ENCODE data around the gene CDK6.

DNA sequence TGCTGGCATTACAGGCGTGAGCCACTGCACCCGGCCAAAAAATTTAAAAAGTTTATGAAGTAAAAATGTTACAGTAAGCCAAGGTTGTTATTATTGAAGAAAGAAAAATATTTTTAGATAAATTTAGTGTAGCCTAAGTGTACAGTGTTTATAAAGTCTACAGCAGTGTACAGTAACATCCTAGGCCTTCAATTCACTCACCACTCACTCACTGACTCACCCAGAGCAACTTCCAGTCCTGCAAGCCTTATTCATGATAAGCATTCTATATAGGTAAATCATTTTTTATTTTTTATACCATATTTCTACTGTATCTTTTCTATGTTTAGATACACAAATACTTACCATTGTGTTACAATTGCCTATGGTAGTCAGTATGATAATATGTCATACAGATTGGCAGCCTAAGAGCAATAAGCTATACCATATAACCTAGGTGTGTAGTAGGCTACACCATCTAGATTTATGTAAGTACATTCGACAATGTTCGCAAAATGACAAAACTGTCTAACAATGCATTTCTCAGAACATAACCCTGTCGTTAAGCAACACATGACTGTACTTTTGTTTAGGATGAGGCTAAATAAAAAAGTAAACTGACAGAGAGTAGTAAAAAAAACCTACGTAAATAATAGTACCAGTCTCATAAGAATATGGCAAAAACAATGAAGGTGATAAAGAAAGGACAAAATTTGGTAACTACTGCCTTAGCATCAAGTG is 168.4 kb downstream of the CDK6 start:
- TF ChIP-seq, protein P1, sequence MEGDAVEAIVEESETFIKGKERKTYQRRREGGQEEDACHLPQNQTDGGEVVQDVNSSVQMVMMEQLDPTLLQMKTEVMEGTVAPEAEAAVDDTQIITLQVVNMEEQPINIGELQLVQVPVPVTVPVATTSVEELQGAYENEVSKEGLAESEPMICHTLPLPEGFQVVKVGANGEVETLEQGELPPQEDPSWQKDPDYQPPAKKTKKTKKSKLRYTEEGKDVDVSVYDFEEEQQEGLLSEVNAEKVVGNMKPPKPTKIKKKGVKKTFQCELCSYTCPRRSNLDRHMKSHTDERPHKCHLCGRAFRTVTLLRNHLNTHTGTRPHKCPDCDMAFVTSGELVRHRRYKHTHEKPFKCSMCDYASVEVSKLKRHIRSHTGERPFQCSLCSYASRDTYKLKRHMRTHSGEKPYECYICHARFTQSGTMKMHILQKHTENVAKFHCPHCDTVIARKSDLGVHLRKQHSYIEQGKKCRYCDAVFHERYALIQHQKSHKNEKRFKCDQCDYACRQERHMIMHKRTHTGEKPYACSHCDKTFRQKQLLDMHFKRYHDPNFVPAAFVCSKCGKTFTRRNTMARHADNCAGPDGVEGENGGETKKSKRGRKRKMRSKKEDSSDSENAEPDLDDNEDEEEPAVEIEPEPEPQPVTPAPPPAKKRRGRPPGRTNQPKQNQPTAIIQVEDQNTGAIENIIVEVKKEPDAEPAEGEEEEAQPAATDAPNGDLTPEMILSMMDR (IDR thresholded peaks at IDR 0.05): no peak
- TF ChIP-seq EZH2 (IDR thresholded peaks at IDR 0.05): no peak

All from neural progenitor cell (in vitro differentiated cells).